Measurements from ENCODE around the gene GLIPR1L1.

Gene GLIPR1L1

DNA sequence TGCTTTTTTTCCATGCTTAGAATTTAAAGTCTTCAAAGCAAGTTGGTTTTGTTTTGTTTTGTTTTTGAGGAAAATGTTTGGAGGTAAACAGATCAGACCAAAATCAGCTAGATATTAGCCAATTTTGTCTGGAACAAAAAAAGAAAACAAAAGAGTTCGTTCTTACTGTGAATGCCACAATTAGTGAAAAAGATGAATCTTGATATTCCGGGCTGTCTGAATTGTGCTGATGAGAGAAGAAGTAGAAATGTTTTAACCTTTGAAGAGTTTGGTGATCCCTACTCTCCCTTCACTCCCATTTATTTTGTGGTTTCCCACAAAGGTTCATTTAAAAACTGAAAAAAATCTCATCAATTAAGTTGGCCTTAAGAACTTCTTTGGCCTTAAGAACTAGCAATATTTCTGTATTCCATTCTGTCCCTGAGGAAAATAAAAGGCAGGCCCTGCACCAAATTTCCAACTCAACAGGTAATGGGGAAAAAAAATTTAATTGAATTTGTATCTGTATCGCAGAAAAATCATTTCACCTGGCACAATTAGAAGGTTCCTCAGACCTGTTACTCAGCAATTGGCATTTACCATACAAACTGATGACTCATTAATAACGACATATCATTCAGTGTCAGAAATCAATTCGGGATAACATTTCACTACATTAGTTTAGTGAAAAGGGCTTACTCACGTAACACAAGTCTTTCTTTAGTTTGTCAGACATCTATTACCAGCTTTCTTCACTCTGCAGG, 55.9 kb downstream of the GLIPR1L1 start:
- no peaks in the 10 kb centered on the region for H3K27me3 Mint-ChIP-seq
- H3K27ac Mint-ChIP-seq, result peak overlapping the region; percentile 97
- H3K4me3 Mint-ChIP-seq, result peak overlapping the region; percentile 83
- H3K4me1 Mint-ChIP-seq, result peaks cover 41% of the 10 kb centered on the region
- ATAC-seq, result no peak
- H3K36me3 Mint-ChIP-seq, result peaks cover 5% of the 10 kb centered on the region
- H3K9me3 Mint-ChIP-seq, result peaks cover 3% of the 10 kb centered on the region

DNA sequence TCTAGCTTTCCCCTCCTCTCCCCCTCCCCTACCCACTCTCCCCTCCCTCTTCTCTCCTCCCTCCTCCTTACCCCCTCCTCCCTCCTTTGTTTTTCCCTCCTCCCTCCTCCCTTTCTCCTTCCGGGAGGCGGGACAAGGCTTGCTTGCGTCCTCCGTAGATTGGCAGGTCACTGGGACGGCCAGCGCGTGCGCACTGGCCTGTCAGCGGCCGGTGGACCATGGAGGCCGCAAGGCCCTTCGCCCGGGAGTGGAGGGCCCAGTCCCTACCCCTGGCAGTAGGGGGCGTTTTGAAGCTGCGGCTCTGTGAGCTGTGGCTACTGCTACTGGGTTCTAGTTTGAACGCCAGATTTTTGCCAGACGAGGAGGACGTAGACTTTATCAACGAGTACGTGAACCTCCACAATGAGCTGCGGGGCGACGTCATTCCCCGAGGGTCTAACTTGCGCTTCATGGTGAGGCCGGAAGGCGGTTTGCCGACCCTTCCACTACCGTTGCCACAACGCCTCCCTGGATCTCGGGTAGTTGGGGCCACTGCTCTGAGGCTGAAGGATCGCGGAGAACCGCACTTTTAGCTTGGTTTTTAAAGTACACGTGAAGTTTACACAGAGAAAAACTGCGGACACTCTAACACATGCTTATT, 56.5 kb downstream of the GLIPR1L1 start, which contains the start of gene GLIPR1L2:
Gene GLIPR1L2, plus strand, starts transcription at position 191 of the 640 bp plus-strand sequence. Its CDS starts 28 bp downstream, at position 219.
- Mint-ChIP-seq H3K9me3 (peaks cover 3% of the 10 kb centered on the region), H3K4me1 (peaks cover 41% of the 10 kb centered on the region), H3K27ac (peak within 1 kb of the TSS; percentile 97), H3K36me3 (peaks cover 5% of the 10 kb centered on the region), H3K4me3 (peak within 1 kb of the TSS; percentile 83), H3K27me3 (no peaks in the 10 kb centered on the region)
- peak; percentile 99 for ATAC-seq

DNA sequence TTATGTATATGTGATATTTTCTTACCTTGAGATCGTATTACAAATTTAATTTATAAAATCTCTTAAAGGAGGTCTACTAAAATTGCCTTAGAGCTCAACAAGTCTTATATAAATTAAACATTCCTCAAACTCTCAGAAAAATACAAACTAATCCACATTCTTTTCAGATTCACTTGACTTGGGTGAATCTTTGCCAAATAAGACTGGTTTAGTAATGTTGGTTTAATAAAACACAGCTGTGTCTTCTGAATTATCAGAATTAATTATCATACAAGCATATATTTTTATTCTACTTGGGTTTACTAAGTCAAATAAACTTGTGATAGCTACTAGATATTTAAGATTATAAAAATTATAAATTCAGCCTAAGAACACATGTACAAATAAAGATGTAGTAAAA, 69.8 kb downstream of the GLIPR1L1 start:
- Mint-ChIP-seq H3K4me3 (no peak overlapping the region), H3K4me1 (no peaks in the 10 kb centered on the region), H3K27me3 (no peaks in the 10 kb centered on the region), H3K36me3 (no peaks in the 10 kb centered on the region), H3K27ac (no peak overlapping the region), H3K9me3 (no peaks in the 10 kb centered on the region)
- ATAC-seq, result no peak

DNA sequence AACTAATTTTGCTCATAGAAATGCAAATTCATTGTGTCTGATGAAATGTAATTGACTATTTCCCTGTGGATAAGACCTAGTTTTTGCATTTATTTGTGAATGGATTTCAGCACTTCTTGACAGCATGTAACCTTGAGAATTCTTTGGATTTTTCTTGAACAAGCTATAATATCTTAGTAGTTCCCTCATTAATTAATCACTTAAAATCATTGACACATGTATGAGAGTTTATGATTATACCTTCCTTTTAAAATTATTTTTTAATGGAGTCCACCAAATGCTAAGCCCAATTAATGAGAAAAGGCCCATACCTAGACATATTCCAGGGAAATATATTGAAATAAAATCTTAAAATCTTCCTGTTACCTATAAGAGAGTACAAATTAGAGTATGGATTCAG, 73.2 kb downstream of the GLIPR1L1 start:
- no peaks in the 10 kb centered on the region for H3K36me3 Mint-ChIP-seq
- H3K27me3 Mint-ChIP-seq, result no peaks in the 10 kb centered on the region
- peaks cover 5% of the 10 kb centered on the region for H3K4me1 Mint-ChIP-seq
- H3K4me3 Mint-ChIP-seq, result no peak overlapping the region
- H3K27ac Mint-ChIP-seq, result no peak overlapping the region
- H3K9me3 Mint-ChIP-seq, result no peaks in the 10 kb centered on the region
- no peak for ATAC-seq

DNA sequence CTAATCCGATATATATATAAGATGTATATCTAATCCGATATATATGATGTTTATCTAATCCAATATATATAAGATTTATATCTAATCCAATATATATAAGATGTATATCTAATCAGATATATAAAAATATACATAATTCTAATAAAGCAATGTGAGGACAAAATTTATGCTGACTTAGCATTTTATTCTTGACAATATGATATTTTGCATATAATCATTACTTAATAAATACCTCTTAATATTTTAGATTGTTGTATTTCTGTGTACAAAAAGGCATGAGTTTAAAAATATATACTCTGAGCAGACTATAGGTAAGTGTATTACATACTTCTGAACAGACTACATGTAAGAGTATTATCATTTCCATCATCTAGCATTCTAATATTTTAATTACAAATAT, 75.4 kb downstream of the GLIPR1L1 start:
- Mint-ChIP-seq H3K4me3 (no peak overlapping the region), H3K27ac (no peak overlapping the region), H3K4me1 (peaks cover 5% of the 10 kb centered on the region), H3K9me3 (no peaks in the 10 kb centered on the region), H3K27me3 (no peaks in the 10 kb centered on the region), H3K36me3 (no peaks in the 10 kb centered on the region)
- ATAC-seq, result no peak

DNA sequence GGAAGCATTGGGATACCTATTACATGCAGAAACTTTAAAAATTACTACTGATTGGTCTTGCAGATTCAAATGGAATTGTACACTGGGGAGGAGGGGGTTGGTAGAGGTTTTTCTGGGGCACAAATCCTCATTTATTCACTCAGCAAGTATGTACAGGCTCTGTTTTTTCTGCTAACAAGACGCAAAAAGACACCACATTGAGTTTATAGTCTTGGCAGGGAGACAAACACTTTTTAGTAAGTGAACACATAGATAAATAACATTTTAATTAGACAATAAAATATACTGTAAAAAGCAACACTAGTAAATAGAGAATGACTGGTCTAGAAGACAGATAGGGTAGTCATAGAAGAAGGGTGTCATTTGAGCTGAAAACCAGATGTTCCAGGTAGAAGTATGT, 80.2 kb downstream of the GLIPR1L1 start:
- Mint-ChIP-seq H3K36me3 (no peaks in the 10 kb centered on the region), H3K4me1 (peaks cover 5% of the 10 kb centered on the region), H3K4me3 (no peak overlapping the region), H3K9me3 (peaks cover 4% of the 10 kb centered on the region), H3K27me3 (no peaks in the 10 kb centered on the region), H3K27ac (no peak overlapping the region)
- no peak for ATAC-seq

DNA sequence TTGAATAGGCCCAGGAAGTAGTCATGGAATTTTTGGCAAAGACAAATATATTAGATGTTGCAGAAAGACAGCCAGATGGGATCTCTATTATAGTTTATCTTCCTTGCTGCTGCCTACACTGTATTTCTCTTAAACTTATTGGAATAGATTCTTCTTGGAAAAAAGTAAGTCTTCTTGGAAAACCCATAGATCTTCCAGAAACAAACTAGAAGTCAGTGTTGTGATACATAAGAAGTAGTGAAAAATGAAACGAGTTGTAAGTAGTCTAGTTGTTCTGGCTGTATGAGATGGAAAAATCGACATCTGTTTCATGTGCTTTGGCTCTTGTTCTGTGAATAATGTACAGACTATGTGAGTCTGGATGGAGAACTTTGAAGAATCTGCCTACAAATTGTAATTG, 85.4 kb downstream of the GLIPR1L1 start:
- no peak overlapping the region for H3K27ac Mint-ChIP-seq

More for the DNA sequence above, 85.4 kb downstream of the GLIPR1L1 start:
- no peak overlapping the region for H3K4me3 Mint-ChIP-seq
- no peaks in the 10 kb centered on the region for H3K4me1 Mint-ChIP-seq
- H3K36me3 Mint-ChIP-seq, result peaks cover 2% of the 10 kb centered on the region
- no peak for ATAC-seq
- H3K27me3 Mint-ChIP-seq, result peaks cover 3% of the 10 kb centered on the region
- H3K9me3 Mint-ChIP-seq, result peaks cover 6% of the 10 kb centered on the region
